ENCODE measurements around the gene CYP39A1. TPM values are rescaled to one million over a fixed set of nuclear protein-coding genes. Genes with fewer than 3 reads are reported as not detected.

CYP39A1 gene
- total and polyA plus RNA-seq, 2 of the 13 experiments (the other 11 are each of a cell fraction or from before 2014, with no cell fraction given) = 0.13 TPM; not detected in 1

GRCh38 chr6:46530896-46531295 is 121.7 kb downstream of the CYP39A1 start:
- Histone ChIP-seq H3K9me3 (ENCODE audit: low read length) (no peaks in the 10 kb centered on the region), H3K4me1 (ENCODE audit: insufficient read depth, low read length) (no peaks in the 10 kb centered on the region), H4K20me1 (ENCODE audit: insufficient read depth, low read length) (no peaks in the 10 kb centered on the region), H2AFZ (ENCODE audit: low read length) (no peak overlapping the region), H3K79me2 (ENCODE audit: insufficient read depth, low read length) (no peaks in the 10 kb centered on the region), H3K36me3 (replicated peaks in 1 of 2; ENCODE audit: control insufficient read depth in 1 of 2, insufficient read depth in 2 of 2, low read length in 2 of 2) (no peaks in the 10 kb centered on the region), H3K4me2 (ENCODE audit: low read depth, low read length) (no peak overlapping the region), H3K4me3 (replicated peaks in 1 of 3; ENCODE audit: insufficient read depth in 1 of 3, low read depth in 2 of 3, low read length in 3 of 3) (no peak overlapping the region), H3K27ac (ENCODE audit: extremely low read length, insufficient read depth, low read length) (no peak overlapping the region), H3K9ac (ENCODE audit: insufficient read depth, low read depth, low read length) (no peak overlapping the region), H3K27me3 (ENCODE audit: control insufficient read depth in 1 of 2, insufficient read depth in 2 of 2, low read length in 2 of 2) (peaks cover 0 to 1% of the 10 kb centered on the region in 2 experiments; a peak in 1 of 5 replicates)
- in situ Hi-C loops (cut with HindIII; ENCODE audit: extremely low pct_ligation_motif_present, low pct_unique_long_range_greater_than_20kb) = no loop called here
- no TSS peak for BruUV-seq (replicated peaks)
- DNase-seq (ENCODE audit: low spot score) (no peak), ATAC-seq (no peak), FAIRE-seq (no peak)
- ChIA-PET POLR2A (no interaction called here), CTCF (ENCODE audit: low intra/inter-chr PET ratio, low total read pairs) (no interaction called here)
- WGBS (ENCODE audit: low lambda C conversion rate) = 17% methylated on average over 3 of the region's 3 CpGs
- TF ChIP-seq CENPT (CRISPR knock-in tag; IDR thresholded peaks at IDR 0.05; ENCODE audit: low read depth) (no peak), KDM5A (IDR thresholded peaks at IDR 0.05; ENCODE audit: borderline replicate concordance, low read length) (no peak), ZNF160 (CRISPR knock-in tag; IDR thresholded peaks at IDR 0.05) (no peak), MXD1 (CRISPR knock-in tag; IDR thresholded peaks at IDR 0.05) (no peak), SP140L (CRISPR knock-in tag; IDR thresholded peaks at IDR 0.05; ENCODE audit: borderline replicate concordance) (no peak), ZNF367 (CRISPR knock-in tag; IDR thresholded peaks at IDR 0.05; ENCODE audit: borderline replicate concordance) (no peak), NKX3-1 (CRISPR knock-in tag; IDR thresholded peaks at IDR 0.05) (no peak), TGIF2 (CRISPR knock-in tag; IDR thresholded peaks at IDR 0.05) (no peak), USF2 (IDR thresholded peaks at IDR 0.05; ENCODE audit: low read depth, low read length) (no peak), USF2 (CRISPR knock-in tag; IDR thresholded peaks at IDR 0.05; ENCODE audit: borderline replicate concordance) (no peak), ZZZ3 (CRISPR knock-in tag; IDR thresholded peaks at IDR 0.05; ENCODE audit: borderline replicate concordance) (no peak), SUZ12 (IDR thresholded peaks at IDR 0.05; ENCODE audit: low read depth, low read length) (no peak), GATA4 (IDR thresholded peaks at IDR 0.05; ENCODE audit: borderline replicate concordance, low read depth) (no peak), ZIK1 (CRISPR knock-in tag; IDR thresholded peaks at IDR 0.05; ENCODE audit: borderline replicate concordance, low read depth) (no peak), SALL1 (CRISPR knock-in tag; IDR thresholded peaks at IDR 0.05) (no peak), ZNF264 (CRISPR knock-in tag; IDR thresholded peaks at IDR 0.05) (no peak)
- intact Hi-C loops (cut with micrococcal nuclease; ENCODE audit: unreplicated experiment) = no loop called here

Measured in HepG2 (cell line).